HG03575 (cell line): ENCODE measurements around the gene STEAP1.
A peak's percentile ranks its signal among the peaks of the same experiment; 100 is the strongest.
"Not testable (repeated sequence)": the region's sequence is repeated elsewhere in the genome, so short reads cannot be mapped to it uniquely, and the experiment has no call there.

ENCODE experiments used
- ATAC-seq: cut with Tn5 transposase; IDR thresholded peaks from one replicate; pipeline ENCODE4 v1.9.1; 2021; ENCODE audit not compliant: unreplicated experiment, insufficient number of reproducible peaks, low FRiP score; ENCODE audit errors: extremely low read depth

The STEAP1 gene

GRCh38 chr7:90153943-90154771, at the start of gene STEAP1:
STEAP1 (plus strand) TSS chr7:90154469; CDS start chr7:90159789, 5,320 bp downstream.
- peak; percentile 66 for ATAC-seq

DNA sequence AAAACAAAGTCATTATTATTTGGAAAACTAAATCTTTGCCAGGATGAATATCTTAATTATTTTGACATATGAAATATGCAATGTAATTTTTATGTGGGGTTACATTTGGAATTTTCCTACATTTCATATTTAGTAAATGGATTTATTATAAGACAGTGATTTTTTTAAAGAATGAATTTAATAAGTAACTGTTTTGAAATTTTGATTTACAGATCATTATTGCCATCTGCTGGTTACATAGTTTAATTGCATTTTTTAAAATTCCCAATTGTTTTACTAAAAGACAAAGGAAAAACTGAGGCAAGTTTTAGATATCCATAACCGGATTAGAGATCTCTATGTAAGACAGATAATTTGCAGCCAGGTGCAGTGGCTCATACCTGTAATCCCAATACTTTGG, 39.3 kb upstream of the STEAP1 start:
- not testable (repeated sequence) for ATAC-seq

DNA sequence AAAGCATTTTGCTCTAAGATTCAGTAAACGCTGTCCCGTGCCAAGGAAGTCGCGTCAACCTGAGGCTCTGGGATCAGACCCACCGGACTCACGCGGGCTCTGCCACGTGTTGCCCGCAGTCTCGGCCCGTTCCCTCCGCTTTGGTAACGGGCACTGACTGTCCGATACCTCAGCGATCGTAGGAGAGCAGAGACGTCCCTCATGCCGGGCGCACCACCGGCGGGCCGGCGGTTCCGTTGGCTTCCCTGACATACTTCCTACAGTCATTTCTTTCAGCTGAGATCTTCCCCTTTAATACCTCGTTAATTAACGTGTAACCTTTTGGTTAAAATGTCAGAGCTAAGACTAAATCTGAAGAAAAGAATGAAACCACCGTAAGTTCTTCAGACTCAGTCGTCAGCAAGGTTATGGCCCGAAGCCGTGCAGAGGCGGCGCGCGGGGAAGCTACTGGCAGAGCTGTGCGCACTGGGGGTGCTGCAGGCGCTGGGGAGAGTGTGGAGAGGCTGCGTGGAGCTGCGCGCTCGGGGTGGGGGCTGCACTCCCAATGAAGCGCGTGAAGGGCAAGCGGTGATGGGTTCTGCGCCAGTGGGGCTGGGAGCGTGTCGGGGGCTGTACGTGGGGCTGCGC, 35.6 kb upstream of the STEAP1 start:
- not testable (repeated sequence) for ATAC-seq

DNA sequence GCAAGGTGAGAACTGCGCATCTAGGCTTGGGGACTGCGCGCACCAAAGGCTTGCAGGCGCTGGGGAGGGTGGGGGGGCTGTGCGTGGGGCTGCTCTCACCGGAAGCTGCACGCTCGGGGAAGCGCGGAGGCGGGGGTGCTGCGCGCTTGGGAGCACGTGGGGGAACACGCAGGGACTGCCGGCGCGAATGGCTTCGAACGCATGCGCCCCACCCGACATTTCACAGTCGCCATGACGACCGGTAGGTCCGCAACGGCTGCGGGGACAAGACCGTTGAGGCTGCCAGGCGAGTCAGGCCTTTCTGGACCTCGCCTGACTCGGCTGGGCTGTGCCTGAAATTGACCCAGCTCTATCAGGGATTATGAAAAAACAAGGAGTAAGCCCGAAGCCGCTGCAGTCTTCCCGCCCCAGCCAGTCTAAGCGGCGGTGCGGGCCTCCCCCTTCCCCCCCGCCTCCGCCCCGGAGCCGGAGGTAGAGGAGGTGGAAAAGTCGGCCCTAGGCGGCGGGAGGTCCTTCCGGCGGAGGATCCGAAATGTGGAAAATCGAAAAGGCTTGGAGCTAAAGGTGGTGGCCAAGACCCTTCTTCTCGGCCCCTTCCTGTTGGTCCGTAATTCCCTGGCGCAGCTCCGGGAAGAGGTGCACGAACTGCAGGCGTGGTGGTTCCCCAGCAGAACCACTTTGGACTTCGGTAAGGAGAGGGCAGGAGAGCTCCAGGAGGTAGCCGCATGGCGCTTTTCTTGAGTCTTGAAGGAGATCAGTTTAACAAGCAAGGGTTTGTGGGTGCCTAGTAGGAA, 34.9 kb upstream of the STEAP1 start:
- ATAC-seq: no peak

GRCh38 chr7:90120205-90120604, 34.1 kb upstream of the STEAP1 start:
- ATAC-seq: not testable (repeated sequence)

DNA sequence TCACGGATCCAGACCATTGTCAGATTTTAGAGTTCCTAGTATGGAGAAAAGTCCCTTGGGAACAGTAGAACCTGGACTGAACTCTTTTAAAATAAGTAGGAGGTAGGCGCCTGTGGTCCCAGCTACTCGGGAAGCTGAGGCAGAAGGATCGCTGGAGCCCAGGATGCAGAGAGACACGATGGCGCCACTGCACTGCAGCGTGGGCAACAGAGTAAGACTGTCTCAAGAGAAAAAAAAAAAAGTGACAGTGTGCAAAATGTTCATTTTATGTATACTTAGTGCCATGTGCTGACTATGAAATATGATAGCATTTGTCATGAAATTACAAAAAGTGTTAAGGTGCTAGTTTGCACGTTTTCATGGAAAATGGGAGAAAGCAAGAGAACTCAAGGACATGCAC, 22.5 kb upstream of the STEAP1 start:
- not testable (repeated sequence) for ATAC-seq

DNA sequence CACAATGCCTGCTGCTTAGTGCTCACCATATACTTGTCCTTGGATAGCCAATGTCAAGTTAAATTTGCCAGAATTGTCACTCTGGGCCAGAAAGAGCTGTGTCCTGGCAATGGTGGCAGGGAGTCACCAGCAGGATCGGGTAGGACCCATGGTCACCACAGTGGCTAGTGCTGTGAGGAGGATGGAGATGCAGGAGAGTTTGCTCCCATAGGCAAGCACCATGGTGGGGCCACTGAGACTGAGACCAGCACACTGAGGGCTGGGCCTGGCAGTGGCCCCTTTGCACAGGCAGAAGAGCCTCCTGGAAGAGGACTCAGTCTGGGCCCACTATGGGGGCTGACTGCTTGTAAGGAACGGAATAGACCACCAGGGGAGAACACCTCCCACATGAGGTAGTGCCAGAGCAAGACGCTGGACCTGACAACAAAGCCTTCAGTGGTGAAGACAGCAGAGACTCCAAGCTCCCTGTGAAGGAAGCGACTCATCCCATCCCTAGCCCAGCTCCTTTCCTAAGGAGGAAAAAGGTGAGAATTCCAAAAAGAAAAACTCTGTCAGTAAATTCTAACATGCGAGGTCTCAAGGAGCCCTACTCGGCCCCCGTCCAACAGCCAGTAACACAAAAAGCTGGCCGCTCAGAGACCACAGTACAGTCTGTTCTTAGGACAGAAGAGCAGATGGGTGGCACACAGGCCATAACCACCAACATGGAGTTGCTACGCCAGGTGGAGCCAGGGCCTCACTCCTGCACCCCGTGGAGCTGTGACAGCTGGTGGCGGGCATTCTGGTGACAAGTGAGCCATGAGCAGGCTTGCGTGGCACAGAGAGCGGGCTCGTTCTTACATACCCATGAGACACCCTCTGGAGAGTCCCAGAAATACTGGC, 6.9 kb upstream of the STEAP1 start:
- ATAC-seq: not testable (repeated sequence)

DNA sequence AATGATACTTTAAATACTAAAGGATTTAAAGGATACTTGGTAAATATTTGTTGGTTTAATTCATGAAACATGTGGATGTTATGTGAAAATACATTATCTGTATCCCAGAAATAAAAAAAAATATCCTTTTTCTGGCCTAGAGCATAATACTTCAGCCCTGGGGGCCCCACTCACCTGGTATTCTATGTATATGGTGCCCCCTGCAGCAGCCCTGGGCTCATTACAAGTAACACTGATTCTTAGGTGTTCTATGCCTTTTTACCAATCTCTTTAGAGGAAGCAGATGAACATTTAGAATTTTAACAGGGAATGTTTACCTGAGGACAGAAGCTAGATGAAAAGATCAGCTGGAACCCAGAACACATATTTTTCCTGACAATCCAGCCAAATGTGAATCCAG, 4.8 kb upstream of the STEAP1 start:
- not testable (repeated sequence) for ATAC-seq

- ATAC-seq: not testable (repeated sequence)
These were observed 2.4 kb upstream of the STEAP1 start for GRCh38 chr7:90151884-90152283.

GRCh38 chr7:90152642-90153253, 1.5 kb upstream of the STEAP1 start:
- not testable (repeated sequence) for ATAC-seq

DNA sequence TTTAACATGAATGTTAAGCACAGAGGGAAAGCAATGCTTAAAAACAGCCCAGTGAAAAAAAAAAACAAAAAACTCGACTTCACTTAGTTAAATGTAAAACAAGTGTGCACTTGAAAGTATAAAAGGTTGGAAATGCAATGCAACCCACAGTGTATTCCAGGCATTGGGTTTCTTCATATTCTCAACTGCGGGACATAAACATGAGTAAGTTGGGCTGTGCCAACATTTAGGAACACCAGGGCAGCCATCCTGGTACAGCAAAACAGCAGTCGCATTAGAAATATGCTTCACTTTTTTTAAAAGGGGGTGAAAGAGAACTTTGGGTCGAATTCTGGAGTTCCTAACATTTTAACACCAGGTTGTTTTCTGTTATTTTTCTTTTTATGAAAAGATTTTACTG, 937 bp downstream of the STEAP1 start:
- ATAC-seq: no peak

DNA sequence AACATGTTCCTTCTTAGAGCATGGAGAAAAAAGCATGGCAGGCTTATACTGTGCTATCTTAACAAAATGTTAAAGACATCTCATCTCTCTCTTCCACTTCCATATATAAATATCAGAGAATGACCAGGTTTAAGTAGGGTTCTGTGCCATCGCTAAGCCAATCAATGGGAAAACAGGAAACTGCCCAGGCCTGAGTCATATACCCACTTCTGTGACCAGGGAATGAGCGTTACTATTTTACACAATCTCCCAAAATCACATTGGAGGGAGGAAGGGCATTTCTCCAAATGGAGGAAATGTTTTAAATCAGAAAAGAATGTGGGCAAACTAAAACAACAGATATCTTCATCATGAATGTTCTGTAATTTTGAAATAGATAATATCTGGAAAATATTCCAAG, 3.1 kb downstream of the STEAP1 start:
- ATAC-seq: not testable (repeated sequence)

- ATAC-seq: not testable (repeated sequence)
These were observed 3.6 kb downstream of the STEAP1 start for GRCh38 chr7:90157761-90158350.

DNA sequence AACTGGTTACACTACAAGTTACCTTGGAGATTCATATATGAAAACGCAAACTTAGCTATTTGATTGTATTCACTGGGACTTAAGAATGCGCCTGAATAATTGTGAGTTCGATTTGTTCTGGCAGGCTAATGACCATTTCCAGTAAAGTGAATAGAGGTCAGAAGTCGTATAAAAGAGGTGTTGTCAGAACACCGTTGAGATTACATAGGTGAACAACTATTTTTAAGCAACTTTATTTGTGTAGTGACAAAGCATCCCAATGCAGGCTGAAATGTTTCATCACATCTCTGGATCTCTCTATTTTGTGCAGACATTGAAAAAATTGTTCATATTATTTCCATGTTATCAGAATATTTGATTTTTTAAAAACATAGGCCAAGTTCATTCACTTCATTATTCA, 9.3 kb downstream of the STEAP1 start:
- ATAC-seq: no peak

GRCh38 chr7:90165724-90166123, 11.5 kb downstream of the STEAP1 start:
- ATAC-seq: no peak

DNA sequence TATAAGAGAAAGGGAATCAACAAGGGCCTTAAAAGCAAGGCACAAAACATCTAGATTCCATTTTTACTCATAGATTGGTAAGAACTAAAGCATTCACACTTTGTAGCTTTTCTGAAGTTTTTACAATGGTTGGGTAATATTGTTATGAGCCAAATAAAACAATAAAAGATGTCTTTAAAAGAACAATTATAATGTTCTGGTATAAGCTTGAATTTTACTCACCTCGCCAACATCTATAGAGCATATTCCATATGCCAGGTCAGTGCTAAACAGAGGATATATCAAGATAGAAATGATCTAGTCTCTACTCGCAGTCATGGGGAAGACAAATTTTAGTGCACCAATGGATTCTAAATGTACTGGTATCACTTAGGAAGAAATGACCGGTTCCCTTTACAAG, 11.9 kb downstream of the STEAP1 start:
- ATAC-seq: no peak

GRCh38 chr7:90167361-90167760, 13.1 kb downstream of the STEAP1 start:
- no peak for ATAC-seq

- ATAC-seq: no peak
These were observed 15.6 kb downstream of the STEAP1 start for GRCh38 chr7:90169891-90170290.
